Right atrium auricular region (tissue), 2 donors: ENCODE measurements around the gene ZNF74. TPM values are rescaled to one million over a fixed set of nuclear protein-coding genes. Genes with fewer than 3 reads are reported as not detected.

Source experiments
- DNase-seq: peaks from one replicate; pipeline ENCODE4 v3.0.0-alpha.2; 2019; ENCODE audit warnings: low spot score
- H3K27ac ChIP-seq, 2 donors: fragments of 200-600 bp; sonication (generic); 1 replicate in 1 of 2; 2 replicates in 1 of 2; pipeline ENCODE4 v1.5.1; 2016 to 2019
- H3K27me3 ChIP-seq, 2 donors: fragments of 200-600 bp; sonication (generic); one replicate each; pipeline versions ENCODE4 v1.5.1 to v1.6.0; 2017 to 2019
- H3K36me3 ChIP-seq: fragments of 200-600 bp; sonication (generic); one replicate; pipeline ENCODE4 v1.5.1; 2016
- H3K4me1 ChIP-seq, 2 donors: fragments of 200-600 bp; sonication (generic); one replicate each; pipeline versions ENCODE4 v1.5.1 to v1.6.0; 2017 to 2019
- H3K4me3 ChIP-seq, 2 donors: fragments of 200-600 bp; sonication (generic); 1 replicate in 1 of 2; 2 replicates in 1 of 2; pipeline ENCODE4 v1.5.1; 2017 to 2019; ENCODE audit warnings: mild to moderate bottlenecking in 1 of 2, moderate library complexity in 1 of 2
- H3K9me3 ChIP-seq, 2 donors: fragments of 200-600 bp; sonication (generic); one replicate each; pipeline ENCODE4 v1.5.1; 2019
- CTCF ChIP-seq, 2 donors: fragments of 200-600 bp; sonication (generic); IDR thresholded peaks; one replicate each; pipeline ENCODE4 v1.5.1; 2019; ENCODE audit warnings: antibody characterized with exemption in 2 of 2
- total RNA-seq, 2 donors: library from RNA; depleted of rRNA; stranded (reverse); fragments of >200 nt; gene quantifications; one replicate each; pipeline ENCODE4 v1.1.0, GENCODE V29; 2016

The ZNF74 gene
- total RNA-seq, 2 donors from 2014 or later = 5.6 to 6.3 TPM

GRCh38 chr22:20451920-20452319, 58.0 kb downstream of the ZNF74 start:
- TF ChIP-seq CTCF (IDR thresholded peaks at IDR 0.05) = no peak
- H3K36me3 ChIP-seq = no peaks in the 10 kb centered on the region
- no peaks in the 10 kb centered on the region for H3K4me1 ChIP-seq
- no peaks in the 10 kb centered on the region for H3K27me3 ChIP-seq
- H3K27ac ChIP-seq = no peak overlapping the region
- no peaks in the 10 kb centered on the region for H3K9me3 ChIP-seq
- H3K4me3 ChIP-seq = no peak overlapping the region
- no peak for DNase-seq

- no peaks in the 10 kb centered on the region for H3K4me1 ChIP-seq
- no peaks in the 10 kb centered on the region for H3K27me3 ChIP-seq
- DNase-seq = no peak
- no peaks in the 10 kb centered on the region for H3K9me3 ChIP-seq
- no peaks in the 10 kb centered on the region for H3K36me3 ChIP-seq
- H3K4me3 ChIP-seq = no peak overlapping the region
- H3K27ac ChIP-seq = no peak overlapping the region
- no peak for TF ChIP-seq CTCF (IDR thresholded peaks at IDR 0.05)
Observed at GRCh38 chr22:20453222-20453621, 59.3 kb downstream of the ZNF74 start.

- TF ChIP-seq CTCF (IDR thresholded peaks at IDR 0.05) = no peak
- H3K27me3 ChIP-seq = no peaks in the 10 kb centered on the region
- H3K4me3 ChIP-seq = no peak overlapping the region
- no peaks in the 10 kb centered on the region for H3K36me3 ChIP-seq
- H3K9me3 ChIP-seq = no peaks in the 10 kb centered on the region
- no peak for DNase-seq
- no peak overlapping the region for H3K27ac ChIP-seq
- H3K4me1 ChIP-seq = no peaks in the 10 kb centered on the region
Observed at GRCh38 chr22:20455709-20456063, 61.7 kb downstream of the ZNF74 start.

- no peaks in the 10 kb centered on the region for H3K27me3 ChIP-seq
- H3K27ac ChIP-seq = no peak overlapping the region
- no peaks in the 10 kb centered on the region for H3K4me1 ChIP-seq
- H3K9me3 ChIP-seq = no peaks in the 10 kb centered on the region
- H3K36me3 ChIP-seq = no peaks in the 10 kb centered on the region
- DNase-seq = peak; percentile 81
- no peak overlapping the region for H3K4me3 ChIP-seq
- TF ChIP-seq CTCF (IDR thresholded peaks at IDR 0.05) = peak; percentile 59 to 91
Observed at GRCh38 chr22:20456064-20456721, 62.2 kb downstream of the ZNF74 start.

- H3K36me3 ChIP-seq = no peaks in the 10 kb centered on the region
- TF ChIP-seq CTCF (IDR thresholded peaks at IDR 0.05) = no peak
- H3K9me3 ChIP-seq = no peaks in the 10 kb centered on the region
- H3K4me3 ChIP-seq = no peak overlapping the region
- no peaks in the 10 kb centered on the region for H3K4me1 ChIP-seq
- no peaks in the 10 kb centered on the region for H3K27me3 ChIP-seq
- H3K27ac ChIP-seq = no peak overlapping the region
- DNase-seq = no peak
Observed at GRCh38 chr22:20456722-20457076, 62.7 kb downstream of the ZNF74 start.
